Measurements from ENCODE around the gene MAST4. TPM values are rescaled to one million over a fixed set of nuclear protein-coding genes. Genes with fewer than 3 reads are reported as not detected.

MAST4 gene
- total and polyA plus RNA-seq, 2 donors (not counting 1 experiment from before 2014, with no cell fraction given), result 2.5 to 57.1 TPM

DNA sequence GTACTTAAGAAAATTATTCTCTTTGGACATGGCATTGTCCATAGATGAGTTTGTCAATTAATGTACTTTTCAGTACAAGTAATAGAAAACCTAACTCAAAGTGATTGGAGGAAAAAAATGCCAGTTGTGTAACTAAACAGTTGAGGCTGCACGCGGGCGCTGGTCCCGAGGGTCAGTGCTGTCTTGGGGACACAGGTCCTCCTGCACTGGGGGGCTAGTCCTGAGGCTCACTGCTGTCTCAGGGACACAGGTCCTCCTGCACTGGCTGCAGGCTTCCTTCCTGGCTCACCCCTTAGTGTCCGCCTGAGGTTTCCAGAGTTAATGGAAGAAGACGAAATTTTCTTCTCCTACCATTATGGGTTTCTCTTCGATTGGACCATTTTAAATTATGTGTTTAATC is 319.3 kb downstream of the MAST4 start:
- Mint-ChIP-seq H3K4me3 (no peak overlapping the region), H3K9me3 (ENCODE audit: insufficient read depth) (no peaks in the 10 kb centered on the region), H3K4me1 (no peaks in the 10 kb centered on the region), H3K27ac (no peak overlapping the region), H3K27me3 (peaks cover 4% of the 10 kb centered on the region)
- no peak overlapping the region for H3K4me3 ChIP-seq (ENCODE audit: control extremely low read depth in 1 of 5, extremely low read depth in 1 of 5, insufficient read depth in 1 of 5, low read depth in 2 of 5, low read length in 4 of 5)
- ATAC-seq (ENCODE audit: low read depth) (no peak), DNase-seq (no peak)
- H3K36me3 ChIP-seq (replicated peaks in 1 of 2; ENCODE audit: control extremely low read depth in 1 of 2, control insufficient read depth in 1 of 2, extremely low read depth in 1 of 2, insufficient read depth in 2 of 2, low read length in 1 of 2), result no peaks in the 10 kb centered on the region
- intact Hi-C loops (cut with micrococcal nuclease), result no loop called here
- H3K79me2 ChIP-seq (ENCODE audit: control insufficient read depth, insufficient read depth, low read length), result no peaks in the 10 kb centered on the region
- H3K27me3 ChIP-seq (replicated peaks in 1 of 4; ENCODE audit: control extremely low read depth in 1 of 4, control insufficient read depth in 3 of 4, insufficient read depth in 4 of 4, low read length in 3 of 4), result no peaks in the 10 kb centered on the region
- H3K4me1 ChIP-seq (ENCODE audit: control insufficient read depth in 2 of 2, insufficient read depth in 2 of 2, low read length in 2 of 2), result no peaks in the 10 kb centered on the region
- H3K9ac ChIP-seq (ENCODE audit: low read length), result no peak overlapping the region
- H4K20me1 ChIP-seq (ENCODE audit: control insufficient read depth, insufficient read depth, low read length, poor library complexity, severe bottlenecking), result no peaks in the 10 kb centered on the region
- TF ChIP-seq, protein P1, sequence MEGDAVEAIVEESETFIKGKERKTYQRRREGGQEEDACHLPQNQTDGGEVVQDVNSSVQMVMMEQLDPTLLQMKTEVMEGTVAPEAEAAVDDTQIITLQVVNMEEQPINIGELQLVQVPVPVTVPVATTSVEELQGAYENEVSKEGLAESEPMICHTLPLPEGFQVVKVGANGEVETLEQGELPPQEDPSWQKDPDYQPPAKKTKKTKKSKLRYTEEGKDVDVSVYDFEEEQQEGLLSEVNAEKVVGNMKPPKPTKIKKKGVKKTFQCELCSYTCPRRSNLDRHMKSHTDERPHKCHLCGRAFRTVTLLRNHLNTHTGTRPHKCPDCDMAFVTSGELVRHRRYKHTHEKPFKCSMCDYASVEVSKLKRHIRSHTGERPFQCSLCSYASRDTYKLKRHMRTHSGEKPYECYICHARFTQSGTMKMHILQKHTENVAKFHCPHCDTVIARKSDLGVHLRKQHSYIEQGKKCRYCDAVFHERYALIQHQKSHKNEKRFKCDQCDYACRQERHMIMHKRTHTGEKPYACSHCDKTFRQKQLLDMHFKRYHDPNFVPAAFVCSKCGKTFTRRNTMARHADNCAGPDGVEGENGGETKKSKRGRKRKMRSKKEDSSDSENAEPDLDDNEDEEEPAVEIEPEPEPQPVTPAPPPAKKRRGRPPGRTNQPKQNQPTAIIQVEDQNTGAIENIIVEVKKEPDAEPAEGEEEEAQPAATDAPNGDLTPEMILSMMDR (IDR thresholded peaks at IDR 0.05), result no peak
- no peak for TF ChIP-seq EZH2 (IDR thresholded peaks at IDR 0.05; ENCODE audit: borderline replicate concordance, insufficient read depth, low read depth, low read length, poor library complexity, severe bottlenecking)
- no peak overlapping the region for H2AFZ ChIP-seq (ENCODE audit: insufficient read depth, low read depth, low read length, poor library complexity, severe bottlenecking)
- H3K27ac ChIP-seq (ENCODE audit: low read length in 2 of 2), result no peak overlapping the region
- WGBS (ENCODE audit: insufficient coverage), result 97% methylated on average over 4 of the region's 7 CpGs
- H3K9me3 ChIP-seq (ENCODE audit: control extremely low read depth in 1 of 3, control insufficient read depth in 2 of 3, insufficient read depth in 1 of 3, low read length in 2 of 3), result no peaks in the 10 kb centered on the region
- H3K4me2 ChIP-seq (replicated peaks; ENCODE audit: low read depth, low read length, poor library complexity, severe bottlenecking), result no peak overlapping the region
- ChIA-PET POLR2A (interaction anchor here (0.6 kb wide), 1 partner anchor 18 kb away, joined by 5 read pairs; no protein-coding TSS in a partner anchor), CTCF (interaction anchor here (0.7 kb wide), 1 partner anchor 628 kb away, joined by 3 read pairs; no protein-coding TSS in a partner anchor)

- ChIA-PET POLR2A (no interaction called here), CTCF (no interaction called here)
- ATAC-seq (ENCODE audit: low read depth) (no peak), DNase-seq (no peak)
- intact Hi-C loops (cut with micrococcal nuclease), result no loop called here
- Histone ChIP-seq H3K9ac (ENCODE audit: low read length) (no peak overlapping the region), H3K79me2 (ENCODE audit: control insufficient read depth, insufficient read depth, low read length) (no peaks in the 10 kb centered on the region), H3K36me3 (replicated peaks in 1 of 2; ENCODE audit: control extremely low read depth in 1 of 2, control insufficient read depth in 1 of 2, extremely low read depth in 1 of 2, insufficient read depth in 2 of 2, low read length in 1 of 2) (no peaks in the 10 kb centered on the region), H3K27ac (ENCODE audit: low read length in 2 of 2) (no peak overlapping the region), H2AFZ (ENCODE audit: insufficient read depth, low read depth, low read length, poor library complexity, severe bottlenecking) (no peak overlapping the region), H3K4me1 (ENCODE audit: control insufficient read depth in 2 of 2, insufficient read depth in 2 of 2, low read length in 2 of 2) (no peaks in the 10 kb centered on the region), H3K27me3 (replicated peaks in 1 of 4; ENCODE audit: control extremely low read depth in 1 of 4, control insufficient read depth in 3 of 4, insufficient read depth in 4 of 4, low read length in 3 of 4) (no peaks in the 10 kb centered on the region), H3K9me3 (ENCODE audit: control extremely low read depth in 1 of 3, control insufficient read depth in 2 of 3, insufficient read depth in 1 of 3, low read length in 2 of 3) (no peaks in the 10 kb centered on the region), H3K4me2 (replicated peaks; ENCODE audit: low read depth, low read length, poor library complexity, severe bottlenecking) (no peak overlapping the region), H4K20me1 (ENCODE audit: control insufficient read depth, insufficient read depth, low read length, poor library complexity, severe bottlenecking) (no peaks in the 10 kb centered on the region), H3K4me3 (ENCODE audit: control extremely low read depth in 1 of 5, extremely low read depth in 1 of 5, insufficient read depth in 1 of 5, low read depth in 2 of 5, low read length in 4 of 5) (no peak overlapping the region)
- Mint-ChIP-seq H3K4me3 (no peak overlapping the region), H3K4me1 (no peaks in the 10 kb centered on the region), H3K9me3 (ENCODE audit: insufficient read depth) (no peaks in the 10 kb centered on the region), H3K27ac (no peak overlapping the region), H3K27me3 (peaks cover 3% of the 10 kb centered on the region)
- 100% methylated on average over 1 of the region's 5 CpGs for WGBS (ENCODE audit: insufficient coverage)
- no peak for TF ChIP-seq EZH2 (IDR thresholded peaks at IDR 0.05; ENCODE audit: borderline replicate concordance, insufficient read depth, low read depth, low read length, poor library complexity, severe bottlenecking)
- TF ChIP-seq, protein P1 (IDR thresholded peaks at IDR 0.05), result no peak
Measured at GRCh38 chr5:66922881-66923280, 326.7 kb downstream of the MAST4 start.

All from B cell (primary cell).